HG03175 (cell line): ENCODE measurements around the gene ANKRD27.
"Not testable (repeated sequence)": the region's sequence is repeated elsewhere in the genome, so short reads cannot be mapped to it uniquely, and the experiment has no call there.

Source experiments
- ATAC-seq: cut with Tn5 transposase; IDR thresholded peaks from one replicate; pipeline ENCODE4 v1.9.1; 2021; ENCODE audit warnings: mild to moderate bottlenecking, moderate library complexity; ENCODE audit not compliant: unreplicated experiment

Gene ANKRD27

DNA sequence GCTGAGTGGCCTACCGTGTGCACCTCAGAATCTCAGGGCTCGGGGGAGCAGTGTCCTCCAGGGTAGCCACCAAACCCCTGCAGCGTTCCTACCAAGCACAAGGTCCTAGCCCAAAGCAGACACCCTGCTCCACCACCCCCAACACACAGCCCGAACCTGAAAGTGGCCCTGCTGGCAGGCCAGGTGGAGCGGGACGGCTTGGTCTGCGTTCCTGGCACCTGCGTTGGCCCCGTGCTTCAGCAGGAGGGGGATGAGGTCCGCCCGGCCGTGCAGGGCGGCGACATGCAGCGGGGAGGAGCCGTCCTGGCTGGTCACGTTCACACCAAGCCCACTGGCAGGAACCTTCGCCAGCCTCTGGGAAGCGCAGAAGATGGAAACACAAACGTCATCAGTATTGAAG, 67.5 kb downstream of the ANKRD27 start:
- ATAC-seq: no peak

DNA sequence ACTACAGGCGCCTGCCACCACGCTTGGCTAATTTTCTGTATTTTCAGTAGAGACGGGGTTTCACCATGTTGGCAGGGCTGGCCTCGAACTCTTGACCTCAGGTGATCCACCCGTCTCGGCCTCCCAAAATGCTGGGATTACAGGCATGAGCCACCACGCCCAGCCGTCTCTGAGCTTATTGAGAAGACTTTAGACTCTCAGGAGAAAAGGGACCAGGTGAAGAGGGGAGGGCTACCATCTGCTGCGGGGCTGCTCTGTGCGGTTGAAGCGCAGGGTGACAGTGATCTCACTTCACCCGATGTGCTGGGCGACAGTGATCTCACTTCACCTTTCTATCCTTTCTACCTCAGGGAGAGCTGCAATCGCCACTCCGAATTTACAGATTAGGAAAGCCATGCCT, 68.7 kb downstream of the ANKRD27 start:
- ATAC-seq: no peak

DNA sequence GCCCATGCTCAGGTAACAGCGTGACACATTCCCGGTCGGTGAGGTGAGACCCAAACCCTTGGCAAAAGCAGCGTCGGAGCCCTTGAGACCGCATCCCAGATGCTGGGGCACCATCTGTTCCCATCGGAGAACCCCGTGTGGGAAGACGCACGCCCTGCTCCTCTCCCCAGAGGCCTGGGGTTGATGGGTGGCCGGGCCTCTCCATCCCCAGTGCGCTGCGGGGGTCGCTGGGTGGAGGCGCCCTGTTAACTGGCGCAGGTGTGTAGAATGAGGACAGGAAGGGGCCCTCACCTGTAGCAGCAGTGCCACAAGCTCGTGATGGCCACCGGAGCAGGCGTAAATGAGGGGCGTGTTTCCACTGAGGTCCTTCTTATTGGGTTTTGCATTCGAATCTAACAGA, 69.4 kb downstream of the ANKRD27 start:
- ATAC-seq: no peak

DNA sequence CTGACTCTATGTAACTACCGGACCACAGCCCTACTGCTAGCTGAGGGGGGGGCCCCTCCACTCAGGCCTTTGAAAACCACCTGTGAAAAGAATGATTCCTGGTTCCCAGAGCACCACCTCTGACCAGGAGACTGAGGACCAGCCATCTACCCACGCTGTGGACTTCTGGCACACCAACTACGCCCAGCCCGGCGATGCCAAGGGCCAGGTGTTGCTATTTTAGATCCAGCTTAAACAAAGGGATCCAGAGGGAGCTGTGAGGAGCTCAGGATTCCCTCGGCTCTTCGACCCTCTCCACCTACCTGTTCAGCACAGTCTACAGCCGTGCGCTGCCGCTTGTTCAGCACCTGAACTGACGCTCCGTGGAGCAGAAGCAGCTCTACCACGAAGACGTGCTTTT, 71.0 kb downstream of the ANKRD27 start:
- ATAC-seq: no peak

DNA sequence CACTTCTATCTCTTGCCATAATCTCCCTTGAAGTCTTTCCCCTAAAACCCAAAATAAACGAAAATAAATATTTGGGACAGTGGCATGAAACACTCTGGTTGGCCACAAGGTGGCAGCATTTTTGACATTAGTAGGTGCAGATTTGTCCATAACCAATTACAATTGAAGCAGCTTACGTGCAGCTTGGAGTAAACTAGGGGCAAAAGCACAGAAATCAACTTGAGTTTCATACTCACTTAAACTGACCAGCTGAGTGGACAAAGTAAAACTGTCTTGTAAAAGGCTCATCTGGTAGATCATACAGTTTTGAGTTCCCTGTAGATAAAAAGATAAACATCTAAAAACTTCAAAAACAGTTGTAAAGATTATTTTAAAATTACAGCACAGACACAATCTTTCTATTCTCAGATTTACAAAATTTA, 75.2 kb downstream of the ANKRD27 start:
- no peak for ATAC-seq

DNA sequence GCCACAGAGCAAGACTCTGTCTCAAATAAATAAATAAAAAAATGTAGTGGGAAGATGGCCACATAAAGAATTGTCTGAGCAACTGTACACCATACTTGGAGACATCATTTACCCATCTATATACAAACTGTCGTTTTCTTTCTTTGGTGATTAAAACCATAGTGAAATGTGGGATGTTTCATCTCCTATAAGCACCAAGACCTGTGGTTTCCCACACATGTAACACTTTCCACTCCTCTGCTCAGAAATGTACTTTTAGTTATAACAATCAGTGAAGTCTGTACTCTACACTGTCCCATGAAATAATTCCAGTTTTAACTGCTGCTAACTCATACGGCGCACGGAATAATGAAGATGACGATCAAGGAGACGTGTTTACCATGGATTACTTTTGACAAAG, 75.7 kb downstream of the ANKRD27 start:
- no peak for ATAC-seq

DNA sequence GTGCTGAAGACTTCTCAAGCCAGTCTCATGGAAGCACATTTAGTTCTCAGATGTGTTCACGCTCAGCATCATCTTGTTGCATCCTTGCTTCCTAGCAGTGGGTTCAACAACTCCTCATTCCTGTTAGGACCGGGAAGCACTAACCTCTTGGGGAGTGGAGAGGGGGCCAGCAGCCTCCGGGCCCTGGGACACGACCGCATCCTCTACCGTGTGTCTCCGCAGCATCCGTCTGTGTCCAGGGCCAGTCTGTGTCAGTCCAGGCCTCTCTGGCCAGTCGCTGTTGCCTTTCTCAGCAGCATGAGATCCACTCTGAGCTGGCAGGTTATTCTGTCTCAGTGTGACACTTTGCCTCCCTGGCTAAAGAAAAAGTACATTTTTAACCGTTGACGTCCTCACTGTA, 77.0 kb downstream of the ANKRD27 start:
- no peak for ATAC-seq

DNA sequence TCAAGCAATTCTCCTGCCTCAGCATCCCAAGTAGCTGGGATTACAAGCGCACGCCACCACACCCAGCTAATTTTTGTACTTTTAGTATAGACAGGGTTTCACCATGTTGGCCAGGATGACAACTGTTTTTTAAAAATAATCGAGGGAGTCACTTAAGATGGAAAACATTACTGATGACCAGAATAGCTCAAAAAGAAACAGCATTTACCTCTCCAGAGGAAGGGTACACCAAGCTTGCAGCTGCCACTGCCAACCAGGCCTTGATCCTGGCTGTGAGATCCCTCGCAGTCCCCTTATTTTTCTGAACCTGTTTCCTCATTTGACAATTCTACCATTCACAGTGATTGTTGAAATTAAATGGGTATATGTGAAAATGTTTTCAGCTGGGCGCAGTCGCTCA, 79.5 kb downstream of the ANKRD27 start:
- ATAC-seq: no peak

DNA sequence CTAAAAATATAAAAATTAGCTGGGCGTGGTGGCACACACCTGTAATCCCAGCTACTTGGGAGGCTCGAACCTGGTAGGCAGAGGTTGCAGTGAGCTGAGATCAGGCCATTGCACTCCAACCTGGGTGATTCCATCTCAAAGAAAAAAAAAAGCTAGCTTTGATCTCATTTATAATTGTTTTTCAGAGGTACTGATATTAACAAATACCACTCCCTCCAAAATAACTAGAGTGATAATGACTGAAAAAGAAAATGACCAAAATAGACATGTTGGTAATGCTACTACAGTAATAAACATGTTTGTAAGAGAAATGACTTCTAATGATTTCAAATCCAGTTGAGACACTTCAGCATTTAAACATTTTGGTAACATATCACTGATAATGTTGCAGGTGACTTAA, 81.0 kb downstream of the ANKRD27 start:
- no peak for ATAC-seq

DNA sequence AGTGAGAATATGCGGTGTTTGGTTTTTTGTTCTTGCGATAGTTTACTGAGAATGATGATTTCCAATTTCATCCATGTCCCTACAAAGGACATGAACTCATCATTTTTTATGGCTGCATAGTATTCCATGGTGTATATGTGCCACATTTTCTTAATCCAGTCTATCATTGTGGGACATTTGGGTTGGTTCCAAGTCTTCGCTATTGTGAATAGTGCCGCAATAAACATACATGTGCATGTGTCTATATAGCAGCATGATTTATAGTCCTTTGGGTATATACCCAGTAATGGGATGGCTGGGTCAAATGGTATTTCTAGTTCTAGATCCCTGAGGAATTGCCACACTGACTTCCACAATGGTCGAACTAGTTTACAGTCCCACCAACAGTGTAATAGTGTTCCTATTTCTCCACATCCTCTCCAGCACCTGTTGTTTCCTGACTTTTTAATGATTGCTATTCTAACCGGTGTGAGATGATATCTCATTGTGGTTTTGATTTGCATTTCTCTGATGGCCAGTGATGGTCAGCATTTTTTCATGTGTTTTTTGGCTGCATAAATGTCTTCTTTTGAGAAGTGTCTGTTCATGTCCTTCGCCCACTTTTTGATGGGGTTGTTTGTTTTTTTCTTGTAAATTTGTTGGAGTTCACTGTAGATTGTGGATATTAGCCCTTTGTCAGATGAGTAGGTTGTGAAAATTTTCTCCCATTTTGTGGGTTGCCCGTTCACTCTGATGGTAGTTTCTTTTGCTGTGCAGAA, 87.1 kb downstream of the ANKRD27 start:
- ATAC-seq: not testable (repeated sequence)

DNA sequence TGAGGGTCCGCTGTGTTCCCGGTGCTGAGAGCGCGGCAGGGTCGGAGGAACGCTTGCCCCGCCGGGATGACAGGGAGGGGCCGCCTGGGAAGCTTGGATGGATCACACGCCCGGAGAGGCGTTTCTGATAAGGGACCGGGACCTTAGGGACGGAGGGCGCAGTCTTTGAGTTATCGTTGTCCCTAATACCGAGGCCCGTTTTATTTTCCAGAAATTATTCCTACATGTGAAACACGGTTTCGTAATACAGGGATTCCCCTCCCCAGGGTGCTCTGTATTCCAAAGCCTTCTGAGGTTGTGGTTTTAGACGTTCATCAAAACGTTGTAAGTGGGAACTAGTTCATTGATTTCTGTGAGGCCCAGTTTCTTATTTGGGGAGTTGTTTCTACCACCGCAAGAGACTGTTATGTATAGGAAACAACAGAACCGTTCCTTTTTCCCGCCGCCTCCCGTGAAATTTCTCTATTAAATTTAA, 93.2 kb downstream of the ANKRD27 start:
- no peak for ATAC-seq

DNA sequence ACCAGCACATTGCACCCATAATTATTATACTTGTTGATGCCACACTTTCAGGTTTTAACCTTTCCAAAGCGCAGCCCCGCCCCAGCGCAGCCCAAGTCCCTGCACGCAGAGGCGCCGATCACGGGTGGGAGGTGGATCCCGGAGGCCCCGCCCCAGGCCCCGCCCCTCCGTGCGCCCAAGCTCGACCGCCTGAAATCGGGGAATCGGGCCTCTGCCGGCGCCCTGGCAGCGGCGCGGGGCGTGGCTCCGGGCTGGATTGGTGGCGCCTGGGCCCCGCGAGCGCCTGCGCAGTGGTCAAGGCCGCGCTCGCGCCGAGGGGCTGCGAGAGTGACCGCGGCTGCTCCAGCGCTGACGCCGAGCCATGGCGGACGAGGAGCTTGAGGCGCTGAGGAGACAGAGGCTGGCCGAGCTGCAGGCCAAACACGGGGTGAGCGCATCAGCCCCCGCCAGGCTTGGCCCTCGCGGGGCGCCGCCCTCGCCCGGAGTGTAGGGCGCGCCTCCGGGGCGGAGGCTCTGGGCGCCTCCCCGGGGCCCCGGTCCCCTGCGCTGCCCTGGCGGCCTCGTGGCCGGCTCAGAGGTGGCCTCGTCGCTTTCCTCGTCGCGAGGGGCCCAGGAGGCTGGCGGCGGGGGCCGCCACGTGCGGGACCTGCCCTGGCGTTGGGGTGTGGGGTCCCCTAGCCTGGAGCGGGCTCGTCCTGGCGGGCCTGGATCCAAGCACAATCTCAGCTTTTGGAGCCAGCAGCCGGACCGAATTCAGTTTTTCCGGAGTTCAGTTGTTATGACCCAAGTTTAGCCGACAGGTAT, 93.9 kb downstream of the ANKRD27 start, which contains the start of gene PDCD5:
Gene PDCD5 (plus strand): TSS at position 290 of the 804 bp plus-strand sequence. CDS start 72 bp downstream, at position 362.
- peak; percentile 95 for ATAC-seq

DNA sequence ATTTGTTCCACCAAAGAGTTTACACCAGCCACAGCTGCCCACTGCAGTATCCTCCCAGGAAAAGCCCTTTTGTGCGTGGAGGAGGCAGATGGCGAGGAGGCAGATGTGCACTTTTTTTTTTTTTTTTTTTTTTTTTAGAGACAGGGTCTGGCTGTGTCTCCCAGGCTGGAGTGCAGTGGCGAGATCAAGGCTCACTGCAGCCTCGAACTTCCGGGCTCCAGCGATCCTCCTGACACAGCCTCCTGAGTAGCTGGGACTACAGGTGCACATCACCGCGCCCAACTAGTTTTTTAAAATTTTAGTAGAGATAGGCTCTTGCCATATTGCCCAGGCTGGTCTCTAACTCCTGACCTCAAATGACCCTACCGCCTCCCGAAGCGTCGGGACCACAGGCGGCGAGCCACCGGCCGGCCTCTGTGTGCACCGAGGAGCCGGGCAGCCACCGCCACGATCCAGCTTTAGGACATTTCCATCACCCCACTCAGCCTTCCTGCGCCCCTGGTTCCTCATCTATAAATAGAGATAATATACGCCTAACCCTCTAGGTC, 94.6 kb downstream of the ANKRD27 start:
- ATAC-seq: peak; percentile 35

DNA sequence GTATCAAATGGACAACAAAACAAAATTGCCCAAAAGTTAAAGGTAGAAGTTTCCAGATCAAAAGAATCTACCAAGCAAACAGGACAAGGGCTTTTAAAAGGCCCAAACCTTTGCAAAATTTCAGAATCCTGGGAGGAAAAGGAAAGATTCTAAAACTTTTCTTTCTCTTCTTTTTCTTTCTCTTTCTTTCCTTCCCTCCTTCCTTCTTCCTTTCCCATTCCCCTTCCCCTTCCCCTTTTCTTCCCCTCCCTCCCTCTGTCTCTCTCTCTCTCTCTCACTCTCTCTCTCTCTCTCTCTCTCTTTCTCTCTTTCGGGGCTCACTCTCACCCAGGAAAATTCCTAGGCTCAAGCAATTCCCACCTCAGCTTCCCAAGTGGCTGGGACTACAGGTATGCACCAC, 98.2 kb downstream of the ANKRD27 start:
- ATAC-seq: no peak

DNA sequence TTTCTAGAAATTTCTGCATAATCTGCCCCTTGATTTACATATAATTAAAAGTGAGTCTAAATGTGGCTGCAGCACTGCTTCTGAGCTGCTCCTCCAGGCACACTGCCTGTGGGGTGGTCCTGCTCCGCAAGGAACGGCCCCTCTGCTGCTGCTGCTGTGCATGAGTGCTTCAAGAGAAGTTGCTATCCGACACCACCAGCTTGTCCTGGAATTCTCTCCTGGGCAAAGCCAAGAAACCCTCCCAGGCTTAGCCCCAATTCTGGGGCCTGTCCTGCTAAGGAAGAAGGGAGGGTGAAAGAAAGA, 101.5 kb downstream of the ANKRD27 start:
- no peak for ATAC-seq

DNA sequence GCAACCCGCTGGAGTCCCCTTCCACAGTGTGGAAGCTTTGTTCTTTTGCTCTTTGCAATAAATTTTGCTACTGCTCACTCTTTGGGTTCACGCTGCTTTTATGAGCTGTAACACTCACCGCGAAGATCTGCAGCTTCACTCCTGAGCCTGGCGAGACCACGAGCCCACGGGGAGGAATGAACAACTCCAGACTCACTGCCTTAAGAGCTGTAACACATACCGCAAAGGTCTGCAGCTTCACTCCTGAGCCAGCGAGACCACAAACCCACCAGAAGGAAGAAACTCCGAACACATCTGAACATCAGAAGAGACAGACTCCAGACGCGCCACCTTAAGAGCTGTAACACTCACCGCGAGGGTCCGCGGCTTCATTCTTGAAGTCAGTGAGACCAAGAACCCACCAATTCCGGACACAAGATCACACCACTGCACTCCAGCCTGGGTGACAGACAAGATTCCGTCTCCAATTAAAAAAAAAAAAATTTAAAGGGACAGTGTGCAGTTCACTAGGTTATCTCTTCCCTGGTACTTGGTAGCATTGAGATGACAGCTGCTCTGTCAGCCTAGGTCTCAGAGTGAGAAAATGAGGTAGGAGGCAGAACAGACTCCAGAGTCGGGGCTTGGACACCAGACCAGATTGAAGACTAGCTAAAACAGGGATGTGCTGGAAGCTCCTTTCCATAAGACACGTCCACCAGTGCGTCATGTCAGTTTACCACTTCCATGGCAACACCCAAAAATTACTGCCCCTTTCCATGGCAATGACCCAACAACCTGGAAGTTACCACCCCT, 102.1 kb downstream of the ANKRD27 start:
- not testable (repeated sequence) for ATAC-seq

DNA sequence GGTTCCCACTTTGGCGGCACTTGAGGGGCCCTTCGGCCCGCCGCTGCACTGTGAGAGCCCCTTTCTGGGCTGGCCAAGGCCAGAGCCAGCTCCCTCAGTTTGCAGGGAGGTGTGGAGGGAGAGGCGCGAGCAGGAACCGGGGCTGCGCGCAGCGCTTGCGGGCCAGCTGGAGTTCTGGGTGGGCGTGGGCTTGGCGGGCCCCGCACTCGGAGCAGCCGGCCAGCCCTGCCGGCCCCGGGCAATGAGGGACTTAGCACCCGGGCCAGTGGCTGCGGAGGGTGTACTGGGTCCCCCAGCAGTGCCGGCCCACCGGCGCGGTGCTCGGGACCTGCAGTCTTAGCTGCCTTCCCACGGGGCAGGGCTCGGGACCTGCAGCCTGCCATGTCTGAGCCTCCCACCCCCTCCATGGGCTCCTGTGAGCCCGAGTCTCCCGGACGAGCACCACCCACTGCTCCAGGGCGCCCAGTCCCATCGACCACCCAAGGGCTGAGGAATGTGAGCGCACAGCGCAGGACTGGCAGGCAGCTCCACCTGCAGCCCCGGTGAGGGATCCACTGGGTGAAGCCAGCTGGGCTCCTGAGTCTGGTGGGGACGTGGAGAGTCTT, 103.4 kb downstream of the ANKRD27 start:
- not testable (repeated sequence) for ATAC-seq

DNA sequence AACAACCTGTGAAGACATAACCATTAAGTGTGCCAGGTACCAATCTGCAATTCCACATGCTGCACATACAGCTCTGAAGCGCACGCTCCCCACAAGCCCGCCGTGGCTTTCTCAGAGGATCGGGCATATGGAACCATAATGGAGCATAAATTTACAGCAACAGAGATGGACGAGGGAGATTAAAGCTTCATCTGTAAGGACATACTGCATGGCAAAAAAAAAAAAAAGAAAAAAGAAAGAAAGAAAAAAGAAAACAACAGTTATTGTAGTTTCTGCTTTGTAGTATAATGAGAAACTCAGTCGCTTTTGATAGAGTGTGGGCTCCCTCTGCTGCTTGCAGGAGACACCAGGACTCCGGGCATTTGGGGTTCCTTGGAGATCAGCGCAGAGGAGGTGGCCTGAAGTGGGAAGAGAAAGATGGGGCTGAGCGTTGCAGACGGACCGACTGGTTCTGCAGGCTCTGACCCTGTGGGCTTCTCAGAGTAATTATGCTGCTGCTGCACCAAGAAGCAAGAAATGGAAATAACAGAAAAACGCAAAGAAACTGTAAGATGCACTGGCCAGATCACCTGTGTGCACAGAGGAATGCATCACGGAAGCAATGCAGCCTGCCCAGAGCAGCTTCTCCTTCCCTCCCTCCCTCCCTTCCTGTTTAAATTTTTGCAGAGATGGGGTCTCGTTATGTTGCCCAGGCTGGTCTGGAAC, 104.7 kb downstream of the ANKRD27 start:
- no peak for ATAC-seq

DNA sequence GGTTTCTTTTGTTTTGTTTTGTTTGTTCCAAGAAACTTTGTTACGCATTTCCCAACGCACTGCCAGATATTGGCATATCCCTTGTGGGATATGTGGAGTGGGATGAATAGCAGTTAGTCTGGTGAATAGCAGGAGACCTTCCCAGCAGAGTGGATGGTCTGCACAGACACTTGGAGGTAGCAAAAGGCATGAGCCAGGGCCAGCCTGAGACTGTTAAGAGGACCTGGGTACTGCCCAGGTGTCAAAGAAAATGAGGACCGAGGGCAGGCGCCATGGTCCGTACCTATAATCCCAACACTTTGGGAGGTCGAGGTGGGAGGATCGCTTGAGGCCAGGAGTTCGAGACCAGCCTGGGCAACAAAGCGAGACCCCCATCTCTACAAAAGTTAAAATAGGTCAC, 107.5 kb downstream of the ANKRD27 start:
- no peak for ATAC-seq

DNA sequence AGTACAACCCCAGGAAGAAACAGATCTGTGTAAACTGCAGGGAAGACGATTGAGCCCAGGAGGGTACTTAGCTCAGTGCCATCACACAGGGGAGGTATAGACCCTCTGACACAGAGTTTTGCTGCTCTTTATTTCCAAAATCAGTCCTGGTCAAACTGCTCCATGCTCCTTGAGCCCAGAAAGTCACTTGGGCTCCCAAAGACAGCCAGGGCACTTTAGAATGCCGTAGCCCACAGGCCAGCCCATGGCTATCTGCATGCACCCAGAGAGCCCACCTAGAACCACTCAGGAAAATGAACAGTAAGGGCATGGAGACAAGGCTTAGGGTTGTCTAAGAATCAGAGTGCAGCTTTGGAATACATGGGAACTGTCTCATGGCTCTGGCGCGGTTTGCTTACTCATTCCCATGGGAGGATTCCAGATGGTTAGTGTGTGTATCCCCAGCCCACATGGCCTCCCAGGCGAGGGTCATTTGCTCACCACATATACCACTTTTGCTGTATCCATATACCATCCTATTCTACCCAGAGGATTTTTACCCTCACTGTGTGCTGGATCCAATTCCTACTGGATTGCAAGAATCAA, 108.6 kb downstream of the ANKRD27 start:
- ATAC-seq: no peak
